Subcutaneous abdominal adipose tissue (tissue), 5 donors: ENCODE results near the gene ZRANB3.
"Not testable (repeated sequence)": the region's sequence is repeated elsewhere in the genome, so short reads cannot be mapped to it uniquely, and the experiment has no call there.

Experiments used
- H3K27ac ChIP-seq: one replicate; pipeline ENCODE4 v1.7.0; 2013; ENCODE audit warnings: low read depth, mild to moderate bottlenecking, inconsistent platforms, low read length, moderate library complexity
- H3K27me3 ChIP-seq, 5 donors: one replicate each; pipeline ENCODE4 v1.7.0; 2013; ENCODE audit warnings: low read length in 5 of 5, inconsistent platforms in 1 of 5; ENCODE audit not compliant: control insufficient read depth in 5 of 5, insufficient read depth in 4 of 5
- H3K36me3 ChIP-seq, 5 donors: one replicate each; pipeline ENCODE4 v1.7.0; 2013; ENCODE audit warnings: low read length in 5 of 5; ENCODE audit not compliant: control insufficient read depth in 5 of 5, insufficient read depth in 5 of 5
- H3K4me1 ChIP-seq, 5 donors: one replicate each; pipeline ENCODE4 v1.7.0; 2013; ENCODE audit warnings: low read length in 5 of 5, mild to moderate bottlenecking in 3 of 5, moderate library complexity in 1 of 5; ENCODE audit not compliant: control insufficient read depth in 5 of 5, insufficient read depth in 5 of 5
- H3K4me3 ChIP-seq, 5 donors: one replicate each; pipeline ENCODE4 v1.7.0; 2013; ENCODE audit warnings: low read length in 5 of 5, low read depth in 1 of 5
- H3K9ac ChIP-seq, 5 donors: one replicate each; pipeline ENCODE4 v1.7.0; 2013; ENCODE audit warnings: low read length in 5 of 5, mild to moderate bottlenecking in 4 of 5, moderate library complexity in 3 of 5
- H3K9me3 ChIP-seq, 5 donors: one replicate each; pipeline ENCODE4 v1.7.0; 2013; ENCODE audit warnings: low read length in 5 of 5; ENCODE audit not compliant: control insufficient read depth in 5 of 5
- donor health status: healthy.
- donor health status: healthy.
- donor health status: healthy.
- donor health status: healthy.
- donor health status: healthy.

ZRANB3 gene

DNA sequence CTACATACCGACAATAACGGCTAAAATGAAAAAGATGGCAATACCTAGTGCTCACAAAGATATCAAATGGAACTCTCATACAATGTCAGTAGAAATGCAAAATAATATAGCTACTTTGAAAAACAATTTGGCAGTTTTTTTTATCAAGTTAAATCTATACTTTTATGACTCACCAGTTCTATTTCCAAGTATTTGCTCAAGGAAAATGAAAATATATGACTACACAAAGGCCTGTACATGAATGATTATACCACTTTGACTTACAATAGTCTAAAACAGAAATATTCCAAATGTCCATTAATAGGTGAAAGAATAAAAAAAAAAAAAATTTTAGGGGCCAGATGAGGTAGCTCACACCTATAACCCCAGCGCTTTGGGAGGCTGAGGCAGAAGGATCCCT, 219.8 kb downstream of the ZRANB3 start:
- no peak overlapping the region for H3K27ac ChIP-seq
- H3K4me3 ChIP-seq: no peak overlapping the region
- no peaks in the 10 kb centered on the region for H3K4me1 ChIP-seq
- H3K27me3 ChIP-seq: no peaks in the 10 kb centered on the region
- no peaks in the 10 kb centered on the region for H3K36me3 ChIP-seq
- H3K9ac ChIP-seq: no peak overlapping the region
- no peaks in the 10 kb centered on the region for H3K9me3 ChIP-seq

DNA sequence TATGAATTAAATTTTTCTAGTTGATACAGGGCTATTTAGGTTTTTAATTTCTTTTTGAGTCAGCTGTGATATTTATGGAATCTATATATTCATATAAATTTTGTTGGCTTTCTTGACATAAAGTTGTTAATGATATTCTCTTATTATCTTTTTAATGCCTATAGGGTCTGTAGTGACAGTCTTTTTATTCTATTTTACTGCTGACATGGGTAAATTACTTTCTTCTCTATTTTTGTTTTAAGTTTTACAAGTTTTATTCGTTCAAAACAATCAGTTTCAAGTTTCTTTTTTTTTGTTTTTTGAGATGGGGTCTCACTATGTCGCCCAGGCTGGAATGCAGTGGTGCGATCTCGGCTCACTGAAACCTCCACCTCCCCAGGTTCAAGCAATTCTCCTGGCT, 226.3 kb downstream of the ZRANB3 start:
- H3K36me3 ChIP-seq: no peaks in the 10 kb centered on the region
- no peaks in the 10 kb centered on the region for H3K9me3 ChIP-seq
- H3K4me3 ChIP-seq: no peak overlapping the region
- no peak overlapping the region for H3K9ac ChIP-seq
- H3K27ac ChIP-seq: no peak overlapping the region
- H3K4me1 ChIP-seq: no peaks in the 10 kb centered on the region
- no peaks in the 10 kb centered on the region for H3K27me3 ChIP-seq

DNA sequence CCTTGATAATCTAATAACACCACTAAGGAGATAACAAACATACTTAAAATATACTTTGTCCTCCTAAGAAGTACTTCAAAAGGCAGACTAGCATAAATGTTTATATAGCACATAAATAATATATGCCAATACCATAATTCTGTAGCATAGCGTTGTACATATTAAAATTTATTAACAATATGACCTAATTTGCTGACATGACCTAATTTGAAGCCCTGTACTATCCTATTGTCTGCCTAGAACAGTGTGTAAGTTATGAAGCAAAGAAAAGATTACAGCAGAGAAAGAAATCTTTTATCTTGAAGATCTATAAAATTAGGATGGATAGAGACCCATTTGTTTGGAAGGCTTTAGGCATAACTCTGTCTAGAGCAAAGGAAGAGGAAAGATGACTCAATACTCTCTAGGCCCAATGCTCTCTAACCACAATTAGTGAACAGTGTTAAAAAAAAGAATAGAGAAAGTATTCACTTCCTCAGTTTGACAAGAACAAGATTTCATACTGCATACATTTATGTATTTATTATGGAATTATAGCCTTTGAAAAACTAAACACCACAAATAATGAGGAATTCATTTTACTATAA, 231.3 kb downstream of the ZRANB3 start:
- Histone ChIP-seq H3K9me3 (peaks cover 0 to 6% (median 0%) of the 10 kb centered on the region in 5 donors), H3K4me3 (no peak overlapping the region), H3K27me3 (no peaks in the 10 kb centered on the region), H3K36me3 (peaks cover 0 to 6% (median 3%) of the 10 kb centered on the region in 5 donors), H3K4me1 (no peaks in the 10 kb centered on the region), H3K9ac (no peak overlapping the region), H3K27ac (no peak overlapping the region)

DNA sequence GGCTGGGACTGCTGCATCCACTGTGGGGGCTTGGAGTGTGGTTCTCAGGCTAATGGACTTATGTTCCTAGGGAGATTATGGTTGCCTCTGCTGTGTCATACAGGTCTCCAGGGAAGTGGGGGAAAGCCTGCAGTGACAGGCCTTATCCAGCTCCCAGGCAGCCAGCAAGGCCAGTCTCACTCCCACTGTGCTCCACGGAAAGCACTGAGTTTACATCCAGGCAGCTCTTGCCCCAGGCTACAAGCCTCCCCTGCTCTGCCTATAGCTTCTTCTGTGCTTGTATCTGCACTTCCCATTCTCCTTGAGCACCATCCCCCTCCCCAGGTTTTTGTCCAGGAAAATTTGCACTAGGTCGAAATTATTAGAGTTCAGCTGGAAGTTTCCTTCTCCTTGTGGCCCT, 231.9 kb downstream of the ZRANB3 start:
- H3K27me3 ChIP-seq: no peaks in the 10 kb centered on the region
- H3K4me3 ChIP-seq: no peak overlapping the region
- peaks cover 0 to 6% (median 0%) of the 10 kb centered on the region in 5 donors for H3K9me3 ChIP-seq
- H3K4me1 ChIP-seq: no peaks in the 10 kb centered on the region
- H3K36me3 ChIP-seq: peaks cover 0 to 6% (median 3%) of the 10 kb centered on the region in 5 donors
- H3K27ac ChIP-seq: no peak overlapping the region
- no peak overlapping the region for H3K9ac ChIP-seq

DNA sequence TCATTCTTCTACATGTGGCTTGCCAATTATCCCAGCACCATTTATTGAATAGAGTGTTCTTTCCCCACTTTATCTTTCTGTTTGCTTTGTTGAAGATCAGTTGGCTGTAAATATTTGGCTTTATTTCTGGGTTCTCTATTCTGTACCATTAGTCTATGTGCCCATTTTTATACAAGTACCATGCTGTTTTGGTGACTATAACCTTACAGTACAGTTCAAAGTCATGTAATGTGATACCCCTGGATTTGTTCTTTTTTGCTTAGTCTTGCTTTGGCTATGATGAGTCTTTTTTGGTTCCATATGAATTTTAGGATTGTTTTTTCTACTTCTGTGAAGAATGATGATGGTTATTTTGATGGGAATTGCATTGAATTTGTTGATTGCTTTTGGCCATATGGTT, 243.9 kb downstream of the ZRANB3 start:
- H3K9ac ChIP-seq, H3K27ac ChIP-seq, H3K27me3 ChIP-seq, H3K4me3 ChIP-seq, H3K9me3 ChIP-seq, H3K36me3 ChIP-seq, H3K4me1 ChIP-seq: not testable (repeated sequence)

DNA sequence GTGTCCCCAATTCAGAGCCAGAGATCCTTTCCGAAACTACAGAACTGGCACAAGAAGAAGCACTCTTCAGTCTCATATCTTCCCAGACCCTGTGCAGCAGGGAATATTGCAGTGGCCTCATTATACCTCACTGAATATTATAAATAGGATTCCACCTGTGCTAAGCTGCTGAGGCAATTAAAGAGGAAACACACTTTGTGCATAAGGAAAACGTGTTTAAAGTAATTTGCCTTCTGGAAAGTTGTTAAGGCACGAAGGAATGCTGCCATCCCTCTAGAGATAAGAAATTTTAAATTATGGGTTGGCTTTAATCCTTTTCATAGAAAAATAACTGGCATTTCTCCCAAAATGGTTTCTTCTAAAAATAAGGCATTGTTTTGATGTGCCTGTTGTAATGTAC, 245.6 kb downstream of the ZRANB3 start:
- H3K9me3 ChIP-seq: peaks cover 0 to 3% (median 0%) of the 10 kb centered on the region in 5 donors
- H3K9ac ChIP-seq: no peak overlapping the region
- no peak overlapping the region for H3K4me3 ChIP-seq
- H3K4me1 ChIP-seq: no peaks in the 10 kb centered on the region
- no peak overlapping the region for H3K27ac ChIP-seq
- H3K36me3 ChIP-seq: no peaks in the 10 kb centered on the region
- H3K27me3 ChIP-seq: no peaks in the 10 kb centered on the region

DNA sequence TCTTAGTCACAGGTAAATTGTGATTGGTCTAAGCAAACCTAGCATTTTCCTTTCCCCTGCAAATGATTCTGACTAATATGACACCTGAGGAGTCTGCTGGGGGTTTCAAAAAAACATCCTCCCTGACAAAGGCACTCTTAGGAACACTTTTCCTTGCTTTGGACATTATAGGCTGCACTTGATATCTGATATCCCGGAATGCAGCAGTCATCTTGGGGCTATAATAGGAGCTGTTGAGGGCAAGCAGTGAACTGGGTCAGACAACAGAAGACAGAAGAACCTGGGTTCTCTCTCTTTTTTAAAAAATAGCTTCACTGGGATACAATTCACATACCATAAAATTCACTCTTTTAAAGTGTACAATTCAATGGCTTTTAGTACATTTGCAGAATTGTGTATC, 249.6 kb downstream of the ZRANB3 start:
- Histone ChIP-seq H3K27ac (no peak overlapping the region), H3K36me3 (no peaks in the 10 kb centered on the region), H3K4me1 (no peaks in the 10 kb centered on the region), H3K9me3 (no peaks in the 10 kb centered on the region), H3K9ac (no peak overlapping the region), H3K4me3 (no peak overlapping the region), H3K27me3 (no peaks in the 10 kb centered on the region)

DNA sequence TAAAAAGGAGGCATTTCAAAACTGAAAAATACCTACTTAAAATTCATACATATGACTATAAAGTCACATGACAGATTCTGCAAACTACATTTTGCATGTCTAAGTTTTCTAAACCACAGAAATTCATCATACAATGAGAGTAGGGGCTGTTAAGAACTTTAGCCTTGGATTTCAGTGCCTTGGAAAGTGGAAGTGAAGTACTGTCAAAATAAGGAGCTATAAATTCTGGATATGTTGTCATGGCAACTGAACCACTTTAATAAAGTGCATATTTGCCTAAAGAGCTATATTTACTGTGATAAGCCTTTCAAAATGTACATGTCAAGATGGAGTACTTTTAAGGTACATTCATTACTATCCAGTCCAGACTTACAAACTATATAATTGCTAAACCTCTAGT, 251.8 kb downstream of the ZRANB3 start:
- H3K36me3 ChIP-seq: peaks cover 0 to 1% (median 0%) of the 10 kb centered on the region in 5 donors
- no peak overlapping the region for H3K4me3 ChIP-seq
- no peak overlapping the region for H3K27ac ChIP-seq
- H3K9ac ChIP-seq: no peak overlapping the region
- no peaks in the 10 kb centered on the region for H3K9me3 ChIP-seq
- H3K4me1 ChIP-seq: no peaks in the 10 kb centered on the region
- H3K27me3 ChIP-seq: no peaks in the 10 kb centered on the region

DNA sequence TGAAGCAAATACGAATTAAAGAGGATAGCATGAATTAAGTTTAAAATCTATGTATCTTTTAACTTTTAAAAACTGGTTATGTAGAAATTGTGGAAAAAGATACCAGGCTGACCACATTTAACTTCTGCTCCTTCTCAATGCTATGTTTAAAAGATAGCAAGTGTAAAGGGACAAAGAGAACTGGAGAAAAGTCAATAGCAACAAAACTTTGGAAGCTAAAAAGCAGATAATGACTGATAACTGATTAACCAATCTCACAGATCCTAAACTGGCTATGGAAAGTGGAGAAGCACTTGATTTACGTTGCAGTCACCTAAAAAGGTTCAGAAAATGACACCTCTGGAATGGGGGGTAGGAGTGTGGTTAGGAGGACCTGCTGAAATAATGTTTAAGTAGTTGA, 254.5 kb downstream of the ZRANB3 start:
- peaks cover 0 to 4% (median 0%) of the 10 kb centered on the region in 5 donors for H3K36me3 ChIP-seq
- H3K4me3 ChIP-seq: no peak overlapping the region
- H3K9ac ChIP-seq: no peak overlapping the region
- H3K9me3 ChIP-seq: no peaks in the 10 kb centered on the region
- H3K4me1 ChIP-seq: no peaks in the 10 kb centered on the region
- H3K27me3 ChIP-seq: no peaks in the 10 kb centered on the region
- H3K27ac ChIP-seq: no peak overlapping the region

DNA sequence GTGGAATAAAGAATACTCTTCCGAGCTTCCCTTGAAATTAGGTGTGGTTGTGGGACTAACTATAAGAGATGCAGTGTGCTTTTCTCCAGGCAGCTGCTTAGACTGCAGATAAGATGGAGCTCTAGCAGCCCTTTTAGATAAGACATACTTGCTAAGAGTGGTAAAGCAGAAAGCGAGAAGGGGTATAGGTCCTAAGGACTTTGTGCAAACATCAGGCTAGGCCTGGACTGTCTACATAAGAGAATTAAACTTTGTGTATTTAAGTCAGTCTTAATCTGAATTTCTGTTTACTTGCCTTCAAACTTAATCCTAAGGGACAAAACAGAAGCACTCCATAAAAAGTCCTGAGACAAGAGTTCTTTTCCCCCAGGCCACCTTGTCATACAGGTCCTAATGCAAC, 260.0 kb downstream of the ZRANB3 start:
- Histone ChIP-seq H3K27ac (no peak overlapping the region), H3K9me3 (no peaks in the 10 kb centered on the region), H3K27me3 (no peaks in the 10 kb centered on the region), H3K4me1 (no peaks in the 10 kb centered on the region), H3K36me3 (peaks cover 0 to 15% (median 0%) of the 10 kb centered on the region in 5 donors), H3K4me3 (no peak overlapping the region), H3K9ac (no peak overlapping the region)
